Measurements from ENCODE around the gene PLG. TPM values are rescaled to one million over a fixed set of nuclear protein-coding genes. Genes with fewer than 3 reads are reported as not detected.
"Not testable (repeated sequence)": the region's sequence is repeated elsewhere in the genome, so short reads cannot be mapped to it uniquely, and the experiment has no call there.

Gene PLG
- total RNA-seq, 2 experiments from 2014 or later, result 3.4 to 3.7 TPM

DNA sequence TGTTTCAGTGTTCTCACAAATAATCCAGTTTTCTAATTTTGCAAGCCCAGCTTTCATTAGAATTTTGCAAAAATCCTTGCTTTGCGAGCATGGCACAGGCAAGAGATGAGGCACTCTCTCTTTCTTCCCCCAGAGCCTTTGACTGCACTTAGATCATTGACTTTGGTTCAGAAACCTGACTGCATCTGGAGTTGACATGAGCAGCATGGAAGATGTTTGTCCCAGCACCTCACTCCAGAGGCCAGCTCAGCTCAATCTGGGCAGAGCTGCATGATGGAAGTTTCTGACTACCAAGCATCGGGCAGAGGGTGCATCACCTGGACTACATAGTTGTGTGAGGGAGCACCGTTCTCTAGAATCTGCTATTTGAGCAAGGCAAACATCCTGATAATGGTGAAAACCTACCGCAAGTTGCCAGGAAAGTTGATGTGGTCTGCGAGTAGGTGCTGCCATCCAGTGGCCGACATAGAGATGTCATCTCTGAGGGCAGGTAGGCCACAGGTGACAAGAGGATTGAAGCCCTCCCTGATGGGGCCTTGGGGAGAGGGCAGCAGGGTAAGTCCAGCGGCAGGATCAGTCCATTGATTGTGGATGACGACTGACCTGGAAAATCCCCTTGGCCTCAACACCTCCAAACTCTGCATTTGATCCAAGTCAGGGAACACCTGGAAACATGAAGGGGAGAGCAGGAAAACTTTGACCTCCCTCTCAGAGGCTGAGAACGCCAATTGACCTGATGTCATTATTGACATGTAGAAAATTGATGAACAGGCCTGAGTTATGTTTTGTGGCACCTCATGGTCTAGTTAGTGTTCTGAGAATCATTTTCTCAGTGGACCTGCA, 34.2 kb upstream of the PLG start:
- no peaks in the 10 kb centered on the region for H3K79me2 ChIP-seq (ENCODE audit: insufficient read depth, low read depth, low read length)
- DNase-seq (ENCODE audit: low spot score), result peak; percentile 50
- POLR2A ChIA-PET, result interaction anchor here (1.1 kb wide), 1 partner anchor 10 kb away, joined by 5 read pairs; no protein-coding TSS in a partner anchor

GRCh38 chr6:160668589-160668988, 33.5 kb upstream of the PLG start:
- H4K20me1 ChIP-seq (ENCODE audit: insufficient read depth, low read length), result no peaks in the 10 kb centered on the region
- TF ChIP-seq CTCF (conservative IDR thresholded peaks at IDR 0.05; ENCODE audit: low read length) (no peak), EZH2phosphoT487 (IDR thresholded peaks at IDR 0.05; ENCODE audit: borderline replicate concordance, low read depth, low read length) (no peak)
- intact Hi-C loops (cut with micrococcal nuclease; ENCODE audit: unreplicated experiment), result no loop called here
- POLR2A ChIA-PET, result no interaction called here
- no peaks in the 10 kb centered on the region for H3K9me2 ChIP-seq (ENCODE audit: insufficient read depth, low read length)
- no peaks in the 10 kb centered on the region for H3K4me1 ChIP-seq (ENCODE audit: insufficient read depth, low read length, poor library complexity, severe bottlenecking)
- DNase-seq (ENCODE audit: low spot score), result no peak
- H3K79me2 ChIP-seq (ENCODE audit: insufficient read depth, low read depth, low read length), result no peaks in the 10 kb centered on the region
- BruUV-seq (replicated peaks), result no TSS peak
- no peak overlapping the region for H3K4me2 ChIP-seq (ENCODE audit: low read length)
- CTCF ChIA-PET (ENCODE audit: unreplicated experiment), result no interaction called here
- no peak overlapping the region for H2AFZ ChIP-seq (ENCODE audit: low read length)
- no peaks in the 10 kb centered on the region for H3K36me3 ChIP-seq (ENCODE audit: insufficient read depth, low read length)
- H3K9me3 ChIP-seq (ENCODE audit: low read length), result no peaks in the 10 kb centered on the region
- no peak overlapping the region for H3K27ac ChIP-seq (ENCODE audit: low read depth, low read length, poor library complexity, severe bottlenecking)
- no peak overlapping the region for H3K4me3 ChIP-seq (ENCODE audit: low read depth, low read length, poor library complexity, severe bottlenecking)

More for the DNA sequence above, 34.2 kb upstream of the PLG start:
- no peaks in the 10 kb centered on the region for H3K4me1 ChIP-seq (ENCODE audit: insufficient read depth, low read length, poor library complexity, severe bottlenecking)
- CTCF ChIA-PET (ENCODE audit: unreplicated experiment), result no interaction called here
- H3K9me2 ChIP-seq (ENCODE audit: insufficient read depth, low read length), result no peaks in the 10 kb centered on the region
- H2AFZ ChIP-seq (ENCODE audit: low read length), result no peak overlapping the region
- H3K9me3 ChIP-seq (ENCODE audit: low read length), result no peaks in the 10 kb centered on the region
- H3K4me2 ChIP-seq (ENCODE audit: low read length), result no peak overlapping the region
- no peaks in the 10 kb centered on the region for H4K20me1 ChIP-seq (ENCODE audit: insufficient read depth, low read length)
- intact Hi-C loops (cut with micrococcal nuclease; ENCODE audit: unreplicated experiment), result no loop called here
- H3K4me3 ChIP-seq (ENCODE audit: low read depth, low read length, poor library complexity, severe bottlenecking), result no peak overlapping the region
- no peaks in the 10 kb centered on the region for H3K36me3 ChIP-seq (ENCODE audit: insufficient read depth, low read length)
- H3K27ac ChIP-seq (ENCODE audit: low read depth, low read length, poor library complexity, severe bottlenecking), result no peak overlapping the region
- no TSS peak for BruUV-seq (replicated peaks)
- no peak for TF ChIP-seq EZH2phosphoT487 (IDR thresholded peaks at IDR 0.05; ENCODE audit: borderline replicate concordance, low read depth, low read length)
- TF ChIP-seq CTCF (conservative IDR thresholded peaks at IDR 0.05; ENCODE audit: low read length), result peak; percentile 82

DNA sequence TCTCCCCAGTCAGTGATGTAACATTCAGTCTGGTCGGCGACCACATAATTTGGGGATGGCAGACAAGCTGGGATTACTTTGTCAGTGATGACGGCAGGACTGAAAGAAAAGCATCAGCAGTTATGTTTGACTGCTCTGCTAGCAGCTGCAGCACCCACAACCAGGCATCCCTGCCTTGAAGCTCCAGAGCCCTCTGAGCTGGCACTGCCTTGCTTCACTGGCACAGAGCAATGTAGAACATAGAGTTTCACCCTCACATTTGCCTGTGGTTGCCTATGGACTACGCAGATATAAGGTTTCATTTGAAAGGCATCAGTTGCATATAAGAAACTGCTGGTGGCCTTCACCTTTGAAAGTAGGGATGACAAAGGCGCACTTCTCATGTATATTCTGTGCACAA, 25.6 kb upstream of the PLG start:
- H4K20me1 ChIP-seq (ENCODE audit: insufficient read depth, low read length); CTCF ChIA-PET (ENCODE audit: unreplicated experiment); BruUV-seq (replicated peaks): not testable (repeated sequence)

More for the DNA sequence above, 25.6 kb upstream of the PLG start:
- H2AFZ ChIP-seq (ENCODE audit: low read length); DNase-seq (ENCODE audit: low spot score); H3K79me2 ChIP-seq (ENCODE audit: insufficient read depth, low read depth, low read length); H3K4me1 ChIP-seq (ENCODE audit: insufficient read depth, low read length, poor library complexity, severe bottlenecking); H3K36me3 ChIP-seq (ENCODE audit: insufficient read depth, low read length); POLR2A ChIA-PET; H3K9me2 ChIP-seq (ENCODE audit: insufficient read depth, low read length); H3K27ac ChIP-seq (ENCODE audit: low read depth, low read length, poor library complexity, severe bottlenecking); intact Hi-C loops (cut with micrococcal nuclease; ENCODE audit: unreplicated experiment); H3K4me3 ChIP-seq (ENCODE audit: low read depth, low read length, poor library complexity, severe bottlenecking); H3K9me3 ChIP-seq (ENCODE audit: low read length); H3K4me2 ChIP-seq (ENCODE audit: low read length): not testable (repeated sequence)
